Lower leg skin (tissue), 3 donors: ENCODE data around the gene B4GALT3.

Source experiments
- CTCF ChIP-seq, 3 donors: fragments of 450-650 bp; IDR thresholded peaks; one replicate each; pipeline ENCODE4 v1.5.1; 2016; ENCODE audit warnings: antibody characterized with exemption in 3 of 3, mild to moderate bottlenecking in 3 of 3, moderate library complexity in 2 of 3
- POLR2A ChIP-seq, 2 donors: fragments of 450-650 bp; IDR thresholded peaks; one replicate each; pipeline ENCODE4 v1.6.1; 2016 to 2017; ENCODE audit warnings: antibody characterized with exemption in 2 of 2, mild to moderate bottlenecking in 1 of 2, moderate library complexity in 1 of 2

- TF ChIP-seq CTCF (IDR thresholded peaks at IDR 0.05) (no peak), POLR2A (IDR thresholded peaks at IDR 0.05) (no peak)
Measured at GRCh38 chr1:161196521-161197451, 19.5 kb upstream of the B4GALT3 start.
